Kidney (tissue), 14 donors: ENCODE measurements around the gene UNC93B1. TPM values are rescaled to one million over a fixed set of nuclear protein-coding genes. Genes with fewer than 3 reads are reported as not detected.

ENCODE experiments used
- DNase-seq, 5 donors: peaks; one replicate each; pipeline ENCODE4 v3.0.0-alpha.2; 2013 to 2020
- FAIRE-seq: peaks from 2 replicates; lab custom pipeline; 2012; peaks lifted over from hg19 to GRCh38; lab: Jason Lieb, UNC
- H3K27ac ChIP-seq, 2 donors: one replicate each; pipeline ENCODE4 v1.7.0; 2013; ENCODE audit warnings: low read depth in 2 of 2, low read length in 2 of 2, inconsistent platforms in 1 of 2
- H3K27me3 ChIP-seq: one replicate; pipeline ENCODE4 v1.7.1; 2013; ENCODE audit warnings: low read length, inconsistent platforms; ENCODE audit not compliant: control insufficient read depth, insufficient read depth
- H3K36me3 ChIP-seq, 3 donors: one replicate each; pipeline versions ENCODE4 v1.7.0 to v1.7.1; 2013; ENCODE audit warnings: low read length in 3 of 3, control low read depth in 1 of 3, inconsistent platforms in 1 of 3; ENCODE audit not compliant: insufficient read depth in 3 of 3, control insufficient read depth in 2 of 3
- H3K4me1 ChIP-seq, 3 donors: one replicate each; pipeline versions ENCODE4 v1.7.0 to v1.7.1; 2013; ENCODE audit warnings: low read length in 3 of 3, inconsistent platforms in 1 of 3, low read depth in 1 of 3; ENCODE audit not compliant: control insufficient read depth in 2 of 3, insufficient read depth in 2 of 3
- H3K4me3 ChIP-seq, 3 donors: one replicate each; pipeline versions ENCODE4 v1.7.0 to v1.8.1; 2013; ENCODE audit warnings: low read length in 3 of 3, control low read depth in 1 of 3, inconsistent platforms in 1 of 3
- H3K9ac ChIP-seq, 3 donors: one replicate each; pipeline versions ENCODE4 v1.7.0 to v1.7.1; 2013; ENCODE audit warnings: low read length in 3 of 3, control low read depth in 1 of 3, inconsistent platforms in 1 of 3
- H3K9me3 ChIP-seq, 3 donors: one replicate each; pipeline versions ENCODE4 v1.7.0 to v1.7.1; 2013; ENCODE audit warnings: low read length in 3 of 3, control low read depth in 1 of 3, inconsistent platforms in 1 of 3; ENCODE audit not compliant: control insufficient read depth in 2 of 3, insufficient read depth in 1 of 3
- CTCF ChIP-seq: IDR thresholded peaks from 3 replicates; pipeline ENCODE4 v1.5.1; 2012; ENCODE audit warnings: mild to moderate bottlenecking, moderate library complexity, borderline replicate concordance; ENCODE audit not compliant: insufficient read depth; ENCODE audit errors: extremely low read depth
- intact Hi-C: fragments of 100-400 bp; cut with DNase I; formaldehyde crosslinking; loops from one replicate; pipeline ENCODE4 v1.11.1; 2022
- polyA plus RNA-seq: library from polyadenylated mRNA; stranded (reverse); fragments of 350-450 nt; fragmentation: Illumina TruSeq; extraction: RNeasy Lipid Tissue Mini Kit (QIAGEN cat#74804); gene quantifications from one replicate; pipeline ENCODE4 v1.2.3, GENCODE V29; 2014; ENCODE audit warnings: low read depth, low replicate concordance; ENCODE audit not compliant: insufficient read depth
- total RNA-seq: library from RNA; stranded (reverse); fragmentation: NEBNext Ultra II Directional; extraction: Animal tissue kit (Norgen Biotek cat#: 25700); gene quantifications from one replicate; pipeline ENCODE4 v1.2.1, GENCODE V29; 2021
- donor health status: control.
- donor health status: control.
- donor health status: control.
- donor health status: control.
- donor health status: control.
- donor health status: DM: yes; HTN: yes; CAD: no.
- donor health status: Normal renal cell carcinoma (clear cell type).

The UNC93B1 gene
- total and polyA plus RNA-seq, 2 donors from 2014 or later = 21.3 to 67.9 TPM

- H3K27me3 ChIP-seq = no peaks in the 10 kb centered on the region
- peak in 1 of 5 donors; percentile 44 for DNase-seq
- peak overlapping the region; percentile 91 to 92 for H3K27ac ChIP-seq
- H3K9ac ChIP-seq = peak overlapping the region; percentile 69 to 99 (median 70)
- no peak for TF ChIP-seq CTCF
- peaks cover 0 to 7% (median 3%) of the 10 kb centered on the region in 3 donors for H3K36me3 ChIP-seq
- peaks cover 0 to 17% (median 10%) of the 10 kb centered on the region in 3 donors for H3K4me1 ChIP-seq
- H3K9me3 ChIP-seq = no peaks in the 10 kb centered on the region
- intact Hi-C loops = no loop called here
- no peak for FAIRE-seq
- H3K4me3 ChIP-seq = peak overlapping the region; percentile 78 to 96 (median 85)
Measured at GRCh38 chr11:68031144-68031464, 27.2 kb upstream of the UNC93B1 start.

GRCh38 chr11:68030318-68031143, 26.6 kb upstream of the UNC93B1 start, which contains the start of gene NDUFS8:
Gene NDUFS8 (plus strand): TSS chr11:68030681. CDS start chr11:68032152, 1,471 bp downstream.
- peak within 1 kb of the TSS; percentile 69 to 99 (median 79) for H3K9ac ChIP-seq
- DNase-seq (peak; percentile 98 to 100 (median 98)), FAIRE-seq (peak; percentile 99)
- peak within 1 kb of the TSS; percentile 91 to 92 for H3K27ac ChIP-seq
- no peak for TF ChIP-seq CTCF
- intact Hi-C loops = no loop called here
- H3K4me3 ChIP-seq = peak within 1 kb of the TSS; percentile 89 to 96 (median 94)
- H3K27me3 ChIP-seq = no peaks in the 10 kb centered on the region
- H3K9me3 ChIP-seq = no peaks in the 10 kb centered on the region
- H3K36me3 ChIP-seq = peaks cover 0 to 7% (median 3%) of the 10 kb centered on the region in 3 donors
- H3K4me1 ChIP-seq = peaks cover 0 to 17% (median 10%) of the 10 kb centered on the region in 3 donors

GRCh38 chr11:68028802-68029545, 25.1 kb upstream of the UNC93B1 start:
- peaks cover 0 to 6% (median 3%) of the 10 kb centered on the region in 3 donors for H3K36me3 ChIP-seq
- peak overlapping the region in 1 of 3 donors; percentile 19 for H3K9ac ChIP-seq
- intact Hi-C loops = no loop called here
- H3K4me3 ChIP-seq = no peak overlapping the region
- DNase-seq = no peak
- no peaks in the 10 kb centered on the region for H3K9me3 ChIP-seq
- FAIRE-seq = no peak
- TF ChIP-seq CTCF = no peak
- H3K4me1 ChIP-seq = peaks cover 0 to 17% (median 10%) of the 10 kb centered on the region in 3 donors
- no peak overlapping the region for H3K27ac ChIP-seq
- H3K27me3 ChIP-seq = no peaks in the 10 kb centered on the region
